PFSK-1 (cell line): Measurements from ENCODE around the gene OSBPL8.

Source experiments
- FOXP2 ChIP-seq: optimal IDR thresholded peaks from 2 replicates; pipeline ENCODE3; 2011; ENCODE audit warnings: borderline replicate concordance, control low read depth, inconsistent platforms; ENCODE audit not compliant: insufficient read depth; ENCODE audit errors: extremely low read length, extremely low read depth
- POLR2AphosphoS5 ChIP-seq: IDR thresholded peaks from 2 replicates; pipeline ENCODE4 v1.6.1; 2012; ENCODE audit warnings: low read depth, mild to moderate bottlenecking, control low read depth, low read length, moderate library complexity

DNA sequence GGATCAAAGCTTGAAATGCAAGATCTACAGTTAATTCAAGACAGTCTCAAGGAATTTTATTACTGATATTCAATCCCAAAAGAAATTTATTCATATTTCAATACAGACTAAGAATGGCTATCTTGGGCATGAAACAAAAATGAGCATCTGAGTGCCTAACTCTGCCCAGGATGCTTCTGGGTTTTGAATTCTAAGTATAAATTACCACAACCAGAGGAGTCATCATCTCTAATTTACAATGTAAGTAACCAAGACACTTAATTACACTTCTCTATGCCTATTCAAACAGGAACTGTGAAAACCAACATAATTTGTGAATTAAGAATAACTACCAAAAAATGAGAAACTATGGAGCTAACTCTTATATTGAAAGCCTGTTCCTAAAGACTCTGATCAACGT lies 14.1 kb downstream of the OSBPL8 start:
- no peak for TF ChIP-seq FOXP2
- TF ChIP-seq POLR2AphosphoS5, result no peak
